GM12864 (cell line): ENCODE data around the gene DCC.

ENCODE experiments used
- DNase-seq: peaks from one replicate; pipeline ENCODE4 v3.0.0-alpha.2; 2011; ENCODE audit warnings: low read depth
- H3K4me3 ChIP-seq: 2 replicates; pipeline ENCODE4 v1.5.1; 2011; ENCODE audit warnings: mild to moderate bottlenecking, low read depth, low read length, control low read depth
- CTCF ChIP-seq: IDR thresholded peaks from 2 replicates; pipeline ENCODE4 v1.5.1; 2011; ENCODE audit warnings: low read depth, mild to moderate bottlenecking, moderate library complexity, low read length, control low read depth, inconsistent platforms; ENCODE audit errors: missing control alignments

The DCC gene

GRCh38 chr18:52370841-52371240 lies 30.8 kb downstream of the DCC start:
- H3K4me3 ChIP-seq: no peak overlapping the region
- no peak for DNase-seq
- no peak for TF ChIP-seq CTCF

GRCh38 chr18:52376104-52376503 lies 36.1 kb downstream of the DCC start:
- TF ChIP-seq CTCF: no peak

GRCh38 chr18:52377094-52377493 lies 37.1 kb downstream of the DCC start:
- H3K4me3 ChIP-seq: no peak overlapping the region
- DNase-seq: no peak
- TF ChIP-seq CTCF: no peak

More at GRCh38 chr18:52376104-52376503, 36.1 kb downstream of the DCC start:
- DNase-seq: no peak
- H3K4me3 ChIP-seq: no peak overlapping the region

GRCh38 chr18:52386306-52386705 lies 46.3 kb downstream of the DCC start:
- no peak overlapping the region for H3K4me3 ChIP-seq
- no peak for TF ChIP-seq CTCF
- DNase-seq: no peak

GRCh38 chr18:52387175-52387574 lies 47.2 kb downstream of the DCC start:
- H3K4me3 ChIP-seq: no peak overlapping the region
- no peak for DNase-seq
- TF ChIP-seq CTCF: no peak

- TF ChIP-seq CTCF: no peak
Observed at GRCh38 chr18:52391810-52392559, 52.0 kb downstream of the DCC start.

GRCh38 chr18:52394602-52395001 lies 54.6 kb downstream of the DCC start:
- H3K4me3 ChIP-seq: no peak overlapping the region
- no peak for TF ChIP-seq CTCF
- no peak for DNase-seq

More at GRCh38 chr18:52391810-52392559, 52.0 kb downstream of the DCC start:
- no peak overlapping the region for H3K4me3 ChIP-seq
- no peak for DNase-seq
